Measurements from ENCODE around the gene ELOVL3. TPM values are rescaled to one million over a fixed set of nuclear protein-coding genes. Genes with fewer than 3 reads are reported as not detected.
A peak's percentile ranks its signal among the peaks of the same experiment; 100 is the strongest.

Gene ELOVL3
- total RNA-seq, 1 donor from 2014 or later, result not detected

DNA sequence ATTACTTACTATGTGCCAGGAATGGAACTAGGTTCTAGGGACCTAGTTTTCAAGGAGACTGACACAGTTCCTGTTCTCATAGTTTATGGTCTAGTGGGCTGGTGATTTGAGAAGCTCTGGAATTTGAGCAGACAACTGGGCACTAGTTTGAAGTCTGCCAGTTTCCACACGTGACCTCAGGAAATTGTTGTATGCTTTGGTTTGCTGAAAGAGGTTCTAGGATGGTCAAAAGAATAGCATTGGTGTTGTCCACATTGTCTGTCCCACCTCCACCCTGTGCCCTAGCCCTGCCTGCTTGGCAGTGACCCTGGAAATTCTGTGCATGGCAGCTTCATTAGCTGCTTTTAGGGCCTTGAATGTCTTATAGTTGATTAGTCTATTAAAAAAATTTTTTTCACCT, 48.0 kb downstream of the ELOVL3 start:
- H3K4me1 Mint-ChIP-seq (ENCODE audit: low read depth, unreplicated experiment), result peaks cover 4% of the 10 kb centered on the region
- no peak for DNase-seq
- no peaks in the 10 kb centered on the region for H3K36me3 Mint-ChIP-seq (ENCODE audit: unreplicated experiment)
- no peak overlapping the region for H3K4me3 Mint-ChIP-seq (ENCODE audit: unreplicated experiment)
- no peak overlapping the region for H3K27ac Mint-ChIP-seq (ENCODE audit: unreplicated experiment)
- H3K9me3 Mint-ChIP-seq (ENCODE audit: unreplicated experiment), result no peaks in the 10 kb centered on the region
- TF ChIP-seq, protein P1, sequence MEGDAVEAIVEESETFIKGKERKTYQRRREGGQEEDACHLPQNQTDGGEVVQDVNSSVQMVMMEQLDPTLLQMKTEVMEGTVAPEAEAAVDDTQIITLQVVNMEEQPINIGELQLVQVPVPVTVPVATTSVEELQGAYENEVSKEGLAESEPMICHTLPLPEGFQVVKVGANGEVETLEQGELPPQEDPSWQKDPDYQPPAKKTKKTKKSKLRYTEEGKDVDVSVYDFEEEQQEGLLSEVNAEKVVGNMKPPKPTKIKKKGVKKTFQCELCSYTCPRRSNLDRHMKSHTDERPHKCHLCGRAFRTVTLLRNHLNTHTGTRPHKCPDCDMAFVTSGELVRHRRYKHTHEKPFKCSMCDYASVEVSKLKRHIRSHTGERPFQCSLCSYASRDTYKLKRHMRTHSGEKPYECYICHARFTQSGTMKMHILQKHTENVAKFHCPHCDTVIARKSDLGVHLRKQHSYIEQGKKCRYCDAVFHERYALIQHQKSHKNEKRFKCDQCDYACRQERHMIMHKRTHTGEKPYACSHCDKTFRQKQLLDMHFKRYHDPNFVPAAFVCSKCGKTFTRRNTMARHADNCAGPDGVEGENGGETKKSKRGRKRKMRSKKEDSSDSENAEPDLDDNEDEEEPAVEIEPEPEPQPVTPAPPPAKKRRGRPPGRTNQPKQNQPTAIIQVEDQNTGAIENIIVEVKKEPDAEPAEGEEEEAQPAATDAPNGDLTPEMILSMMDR (IDR thresholded peaks at IDR 0.05; ENCODE audit: partially characterized antibody, unreplicated experiment), result no peak
- no peaks in the 10 kb centered on the region for H3K27me3 Mint-ChIP-seq (ENCODE audit: unreplicated experiment)

DNA sequence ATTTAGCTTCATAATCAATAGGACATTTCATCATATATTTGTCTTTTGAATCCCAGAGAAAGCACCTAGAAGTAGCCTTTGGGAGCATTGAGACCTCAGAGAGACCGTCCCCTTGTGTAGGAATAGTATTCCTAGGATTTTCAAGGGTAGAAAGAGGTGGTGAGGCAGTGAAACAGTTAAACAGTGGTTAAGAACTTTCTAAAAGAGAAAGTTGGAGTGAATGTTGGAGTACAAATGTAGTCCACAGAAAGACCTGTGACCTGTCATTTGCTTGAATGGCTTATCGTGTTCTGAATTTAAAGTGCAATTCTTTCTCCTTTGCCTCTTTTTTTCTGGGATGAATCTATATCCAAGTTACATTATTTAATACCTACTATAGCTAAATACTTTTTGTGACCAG, 49.2 kb downstream of the ELOVL3 start:
- no peak overlapping the region for H3K27ac Mint-ChIP-seq (ENCODE audit: unreplicated experiment)
- TF ChIP-seq, protein P1 (IDR thresholded peaks at IDR 0.05; ENCODE audit: partially characterized antibody, unreplicated experiment), result no peak
- no peaks in the 10 kb centered on the region for H3K36me3 Mint-ChIP-seq (ENCODE audit: unreplicated experiment)
- no peak for DNase-seq
- H3K4me1 Mint-ChIP-seq (ENCODE audit: low read depth, unreplicated experiment), result peaks cover 17% of the 10 kb centered on the region
- H3K27me3 Mint-ChIP-seq (ENCODE audit: unreplicated experiment), result no peaks in the 10 kb centered on the region
- no peak overlapping the region for H3K4me3 Mint-ChIP-seq (ENCODE audit: unreplicated experiment)
- no peaks in the 10 kb centered on the region for H3K9me3 Mint-ChIP-seq (ENCODE audit: unreplicated experiment)

DNA sequence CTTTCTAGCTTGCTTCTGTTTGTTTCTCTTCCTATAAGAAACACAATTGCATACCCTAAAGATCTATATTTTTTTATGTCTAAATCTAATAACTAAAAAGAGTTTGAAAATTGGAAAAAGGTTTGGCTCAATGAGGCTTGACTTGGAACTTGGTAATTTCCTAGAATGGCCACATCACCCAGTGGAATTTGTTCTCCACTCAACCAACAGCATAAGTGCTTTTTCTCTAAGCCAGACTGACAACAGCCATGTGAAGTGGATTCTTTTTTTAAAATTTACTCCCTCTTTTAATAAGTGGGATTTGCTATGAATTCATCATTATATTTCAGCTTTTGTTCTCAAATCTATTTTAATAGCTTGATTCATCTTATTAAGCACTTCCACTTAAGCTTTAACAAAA, 53.0 kb downstream of the ELOVL3 start:
- Mint-ChIP-seq H3K27me3 (ENCODE audit: unreplicated experiment) (peaks cover 7% of the 10 kb centered on the region), H3K27ac (ENCODE audit: unreplicated experiment) (peak overlapping the region; percentile 45), H3K36me3 (ENCODE audit: unreplicated experiment) (no peaks in the 10 kb centered on the region), H3K4me3 (ENCODE audit: unreplicated experiment) (no peak overlapping the region), H3K4me1 (ENCODE audit: low read depth, unreplicated experiment) (peaks cover 31% of the 10 kb centered on the region), H3K9me3 (ENCODE audit: unreplicated experiment) (peaks cover 8% of the 10 kb centered on the region)
- DNase-seq, result no peak
- TF ChIP-seq, protein P1 (IDR thresholded peaks at IDR 0.05; ENCODE audit: partially characterized antibody, unreplicated experiment), result no peak

Other genes with a start within 250 kb of the ELOVL3 start
- 48.1 TPM for gene ARMH3, start 170.1 kb upstream of the ELOVL3 start, total RNA-seq (ENCODE audit: unreplicated experiment)
- gene HPS6, start 160.9 kb upstream of the ELOVL3 start, total RNA-seq (ENCODE audit: unreplicated experiment), result 22.1 TPM
- 310 TPM for gene LDB1, start 105.9 kb upstream of the ELOVL3 start, total RNA-seq (ENCODE audit: unreplicated experiment)
- gene PPRC1, start 93.3 kb upstream of the ELOVL3 start, total RNA-seq (ENCODE audit: unreplicated experiment), result 21.6 TPM
- gene NOLC1, start 73.9 kb upstream of the ELOVL3 start, total RNA-seq (ENCODE audit: unreplicated experiment), result 59.5 TPM
- gene PITX3, start 15.2 kb downstream of the ELOVL3 start, total RNA-seq (ENCODE audit: unreplicated experiment), result not detected
- gene GBF1, start 19.2 kb downstream of the ELOVL3 start, total RNA-seq (ENCODE audit: unreplicated experiment), result 71.6 TPM
- gene NFKB2, start 169.4 kb downstream of the ELOVL3 start, total RNA-seq (ENCODE audit: unreplicated experiment), result 7.5 TPM
- 88.5 TPM for gene PSD, start 192.5 kb downstream of the ELOVL3 start, total RNA-seq (ENCODE audit: unreplicated experiment)
- 23.4 TPM for gene FBXL15, start 194.5 kb downstream of the ELOVL3 start, total RNA-seq (ENCODE audit: unreplicated experiment)
- gene CUEDC2, start 206.3 kb downstream of the ELOVL3 start, total RNA-seq (ENCODE audit: unreplicated experiment), result 104 TPM
- gene C10orf95, start 225.2 kb downstream of the ELOVL3 start, total RNA-seq (ENCODE audit: unreplicated experiment), result not detected

All from glutamatergic neuron (in vitro differentiated cells).